Suprapubic skin (tissue), 4 donors: Measurements from ENCODE around the gene ISLR2. TPM values are rescaled to one million over a fixed set of nuclear protein-coding genes. Genes with fewer than 3 reads are reported as not detected.
"Not testable (repeated sequence)": the region's sequence is repeated elsewhere in the genome, so short reads cannot be mapped to it uniquely, and the experiment has no call there.

Source experiments
- DNase-seq, 2 donors: peaks; one replicate each; pipeline ENCODE4 v3.0.0-alpha.2; 2019; ENCODE audit warnings: low spot score in 2 of 2
- H3K27ac ChIP-seq: fragments of 200-600 bp; sonication (generic); one replicate; pipeline ENCODE4 v1.5.1; 2019
- H3K27me3 ChIP-seq: fragments of 200-600 bp; sonication (generic); one replicate; pipeline ENCODE4 v1.5.1; 2019
- H3K36me3 ChIP-seq: fragments of 200-600 bp; sonication (generic); one replicate; pipeline ENCODE4 v1.5.1; 2019
- H3K4me1 ChIP-seq: fragments of 200-600 bp; sonication (generic); one replicate; pipeline ENCODE4 v1.5.1; 2019
- H3K4me3 ChIP-seq: fragments of 200-600 bp; sonication (generic); one replicate; pipeline ENCODE4 v1.5.1; 2019; ENCODE audit warnings: mild to moderate bottlenecking
- H3K9me3 ChIP-seq: fragments of 200-600 bp; sonication (generic); one replicate; pipeline ENCODE4 v1.5.1; 2019
- CTCF ChIP-seq, 2 donors: fragments of 200-600 bp in 1 of 2; fragments of 450-650 bp in 1 of 2; sonication (generic) in 1 of 2; IDR thresholded peaks; one replicate each; pipeline ENCODE4 v1.5.1; 2016 to 2019; ENCODE audit warnings: antibody characterized with exemption in 2 of 2, mild to moderate bottlenecking in 1 of 2, moderate library complexity in 1 of 2
- EP300 ChIP-seq: sonication (generic); formaldehyde crosslinking; IDR thresholded peaks from one replicate; pipeline ENCODE4 v1.6.1; 2017; ENCODE audit warnings: antibody characterized with exemption
- POLR2A ChIP-seq, 2 donors: fragments of 450-650 bp; IDR thresholded peaks; one replicate each; pipeline ENCODE4 v1.6.1; 2017; ENCODE audit warnings: antibody characterized with exemption in 2 of 2, mild to moderate bottlenecking in 2 of 2, moderate library complexity in 2 of 2
- POLR2AphosphoS5 ChIP-seq, 3 donors: sonication (generic); formaldehyde crosslinking; IDR thresholded peaks; one replicate each; pipeline ENCODE4 v1.6.1; 2017; ENCODE audit warnings: antibody characterized with exemption in 3 of 3
- WGBS: methylation state at CpG from one replicate; pipeline ENCODE4 v1.1.5; 2018; 5-methylcytosine and 5-hydroxymethylcytosine counted together
- total RNA-seq, 4 donors: library from RNA; depleted of rRNA; stranded (reverse); fragments of >200 nt; gene quantifications; one replicate each; pipeline ENCODE4 v1.1.0, GENCODE V29; 2016

ISLR2 gene
- total RNA-seq, result 1 to 10 TPM in 2 of 4 donors, under 1 TPM in 1, not detected in 1; 0.57 to 1.9 (median 1.1) TPM

- TF ChIP-seq POLR2A (IDR thresholded peaks at IDR 0.05), result no peak
- no peak for TF ChIP-seq EP300
- TF ChIP-seq POLR2AphosphoS5 (IDR thresholded peaks at IDR 0.05), result no peak
- TF ChIP-seq CTCF (IDR thresholded peaks at IDR 0.05), result no peak
- DNase-seq, result peak in 1 of 2 donors; percentile 65
- Histone ChIP-seq H3K4me3 (peak within 1 kb of the TSS; percentile 29), H3K4me1 (peaks cover 39% of the 10 kb centered on the region), H3K9me3 (no peaks in the 10 kb centered on the region), H3K27ac (no peak within 1 kb of the TSS), H3K27me3 (peaks cover 90% of the 10 kb centered on the region), H3K36me3 (no peaks in the 10 kb centered on the region)
- 2% methylated on average over 43 of the region's 53 CpGs for WGBS
Measured at GRCh38 chr15:74130155-74130848, at the start of gene ISLR2. TSS of gene ISLR2 (plus strand) at chr15:74130586. CDS start at chr15:74132755, 2,169 bp downstream.

- not testable (repeated sequence) for H3K36me3 ChIP-seq, H3K4me3 ChIP-seq, H3K4me1 ChIP-seq, H3K27ac ChIP-seq, DNase-seq, H3K9me3 ChIP-seq, H3K27me3 ChIP-seq
- no CpG with 5 or more reads among the region's 7 CpGs for whole genome bisulfite sequencing
Measured at GRCh38 chr15:74082450-74082849, 47.9 kb upstream of the ISLR2 start, which contains the start of gene GOLGA6A. TSS of gene GOLGA6A (minus strand) at chr15:74082550. CDS start at chr15:74082509, 41 bp downstream.

GRCh38 chr15:74094567-74094966 is 35.8 kb upstream of the ISLR2 start:
- H3K27ac ChIP-seq, H3K4me1 ChIP-seq, H3K4me3 ChIP-seq, DNase-seq, H3K27me3 ChIP-seq, H3K36me3 ChIP-seq, H3K9me3 ChIP-seq: not testable (repeated sequence)
- no CpG with 5 or more reads among the region's 2 CpGs for WGBS

GRCh38 chr15:74095610-74096009 is 34.8 kb upstream of the ISLR2 start:
- H3K27me3 ChIP-seq, H3K9me3 ChIP-seq, DNase-seq, H3K27ac ChIP-seq, H3K4me3 ChIP-seq, H3K4me1 ChIP-seq, H3K36me3 ChIP-seq: not testable (repeated sequence)
- no CpG with 5 or more reads among the region's 10 CpGs for WGBS

DNA sequence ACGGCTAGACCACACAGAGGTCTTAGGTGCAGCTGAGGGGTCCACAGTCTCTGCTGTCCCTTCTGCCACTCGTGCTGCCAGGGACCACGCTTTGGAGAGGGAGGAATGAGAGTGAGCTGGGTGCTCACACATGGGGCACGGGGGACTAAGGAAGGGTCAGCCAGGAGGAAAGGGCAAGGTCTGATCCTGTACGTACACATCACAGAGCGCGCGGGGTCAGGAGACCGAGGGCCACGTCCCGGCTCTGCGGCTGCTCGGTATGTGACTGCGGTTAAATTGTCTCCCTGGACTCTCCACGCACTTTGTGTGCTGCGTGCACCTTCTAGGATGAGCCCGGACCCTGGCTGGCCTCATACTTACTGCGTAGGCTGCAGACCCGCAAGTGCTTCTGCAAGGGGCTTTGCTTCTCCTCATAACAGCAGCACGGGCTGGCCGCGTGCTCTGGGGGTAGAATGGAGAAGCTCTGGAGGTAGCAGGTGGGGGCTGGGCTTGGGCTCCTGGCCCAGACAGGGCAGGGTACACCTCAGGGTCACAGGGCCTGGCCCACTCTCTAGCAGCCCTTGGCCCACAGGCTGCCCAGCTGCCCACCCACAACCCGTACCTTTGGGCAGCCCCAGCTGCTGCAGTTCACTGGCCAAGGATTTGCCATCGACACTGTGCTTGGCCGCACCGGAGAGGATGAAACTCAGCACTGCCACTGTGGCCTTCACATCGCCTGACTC is 33.5 kb upstream of the ISLR2 start:
- H3K4me1 ChIP-seq, H3K9me3 ChIP-seq, H3K27me3 ChIP-seq, H3K4me3 ChIP-seq, H3K27ac ChIP-seq, H3K36me3 ChIP-seq, DNase-seq: not testable (repeated sequence)
- no CpG with 5 or more reads among the region's 27 CpGs for WGBS

DNA sequence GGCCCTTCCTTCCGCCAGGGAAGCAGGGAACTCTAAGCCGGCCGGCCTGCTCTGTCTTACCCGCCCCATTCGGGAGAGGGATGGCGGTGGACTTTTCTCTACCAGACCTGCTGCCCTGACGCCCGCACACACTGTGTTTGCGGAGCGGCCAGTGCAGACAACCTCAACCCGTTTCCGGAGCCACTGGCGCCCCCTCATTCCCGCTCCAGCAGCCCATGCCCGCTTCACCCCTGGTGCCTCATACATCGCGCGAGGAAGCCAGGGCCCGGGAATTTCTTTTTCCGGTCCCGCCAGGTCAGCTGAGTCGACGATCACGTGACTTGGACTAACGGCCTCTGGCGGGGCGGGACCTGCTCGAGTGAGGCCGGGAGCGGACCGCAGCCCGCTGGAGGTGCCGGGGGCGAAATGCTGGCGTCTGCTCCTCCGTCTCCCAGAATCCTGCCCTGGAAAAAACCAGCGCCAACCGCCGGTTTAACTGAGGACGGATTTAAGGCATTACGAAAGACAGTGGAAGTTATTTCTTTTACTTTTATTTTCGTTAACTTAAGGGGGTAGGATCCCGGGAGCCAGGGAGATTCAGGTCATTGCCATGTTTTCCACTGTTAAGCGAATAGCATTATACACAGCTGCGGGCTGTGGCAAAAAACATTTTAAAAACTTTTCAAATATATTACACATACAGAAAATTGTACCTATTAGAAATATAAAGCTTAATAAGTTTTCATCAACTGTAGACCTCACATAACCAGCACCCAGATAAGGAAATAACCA is 30.2 kb upstream of the ISLR2 start:
- TF ChIP-seq POLR2AphosphoS5 (IDR thresholded peaks at IDR 0.05), result peak in 2 of 3 donors; percentile 23 to 47
- not testable (repeated sequence) for H3K27ac ChIP-seq, H3K36me3 ChIP-seq, H3K27me3 ChIP-seq, H3K9me3 ChIP-seq, H3K4me1 ChIP-seq
- WGBS, result 5% methylated on average over 32 of the region's 45 CpGs
- H3K4me3 ChIP-seq, result peak overlapping the region; percentile 37
- peak; percentile 96 for DNase-seq

DNA sequence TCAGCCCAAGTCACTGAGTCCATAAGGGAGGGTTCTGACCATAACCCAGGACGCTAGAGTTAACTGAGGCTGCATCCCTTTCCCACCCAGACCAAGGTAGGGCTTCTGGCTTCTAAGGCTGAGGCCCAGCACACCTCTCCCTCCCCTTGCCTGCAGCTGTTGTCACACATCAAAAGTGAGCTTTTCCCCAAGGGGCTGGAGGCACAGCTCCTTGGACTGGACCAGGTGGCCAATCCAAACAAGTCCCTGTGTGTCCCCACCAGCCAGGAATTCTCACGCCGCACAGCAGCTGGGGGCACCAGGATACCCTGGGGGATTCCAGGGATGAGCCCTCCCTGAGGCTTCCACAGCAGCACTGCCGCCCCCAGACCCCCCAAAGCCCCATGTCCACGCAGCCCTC is 22.3 kb upstream of the ISLR2 start:
- TF ChIP-seq POLR2AphosphoS5 (IDR thresholded peaks at IDR 0.05) (no peak), CTCF (IDR thresholded peaks at IDR 0.05) (no peak), EP300 (no peak), POLR2A (IDR thresholded peaks at IDR 0.05) (no peak)
- 83% methylated on average over 3 of the region's 5 CpGs for WGBS
- H3K27me3 ChIP-seq, result no peaks in the 10 kb centered on the region
- no peaks in the 10 kb centered on the region for H3K4me1 ChIP-seq
- no peaks in the 10 kb centered on the region for H3K9me3 ChIP-seq
- H3K27ac ChIP-seq, result no peak overlapping the region
- no peak for DNase-seq
- no peaks in the 10 kb centered on the region for H3K36me3 ChIP-seq
- H3K4me3 ChIP-seq, result no peak overlapping the region

- not testable (repeated sequence) for H3K4me3 ChIP-seq, H3K27me3 ChIP-seq, DNase-seq, H3K9me3 ChIP-seq, H3K36me3 ChIP-seq, H3K4me1 ChIP-seq, H3K27ac ChIP-seq
- 76% methylated on average over 6 of the region's 6 CpGs for WGBS
Measured at GRCh38 chr15:74108611-74109010, 21.8 kb upstream of the ISLR2 start.
